ENCODE data around the gene ASB18.
A peak's percentile ranks its signal among the peaks of the same experiment; 100 is the strongest.

ASB18 gene

GRCh38 chr2:236205867-236206645 lies 58.1 kb downstream of the ASB18 start:
- no peak for DNase-seq

GRCh38 chr2:236204953-236205352 lies 59.3 kb downstream of the ASB18 start:
- no peak for DNase-seq

GRCh38 chr2:236200378-236200777 lies 63.8 kb downstream of the ASB18 start:
- no peak for DNase-seq

GRCh38 chr2:236196366-236196765 lies 67.8 kb downstream of the ASB18 start:
- no peak for DNase-seq

- DNase-seq, result no peak
These were observed 68.5 kb downstream of the ASB18 start for GRCh38 chr2:236195726-236196125.

- DNase-seq, result no peak
These were observed 69.4 kb downstream of the ASB18 start for GRCh38 chr2:236194786-236195185.

- no peak for DNase-seq
These were observed 71.2 kb downstream of the ASB18 start for GRCh38 chr2:236193026-236193425.

GRCh38 chr2:236190674-236191073 lies 73.5 kb downstream of the ASB18 start:
- no peak for DNase-seq

GRCh38 chr2:236184701-236185100 lies 79.5 kb downstream of the ASB18 start:
- no peak for DNase-seq

- DNase-seq, result peak in 1 of 2 experiments; percentile 23
These were observed 83.3 kb downstream of the ASB18 start for GRCh38 chr2:236180831-236181453.

GRCh38 chr2:236180076-236180816 lies 84.0 kb downstream of the ASB18 start:
- DNase-seq, result no peak

GRCh38 chr2:236179236-236180075 lies 84.8 kb downstream of the ASB18 start:
- no peak for DNase-seq

- DNase-seq, result no peak
These were observed 85.3 kb downstream of the ASB18 start for GRCh38 chr2:236178890-236179235.

- peak in 1 of 2 experiments; percentile 34 for DNase-seq
These were observed 86.0 kb downstream of the ASB18 start for GRCh38 chr2:236177967-236178889.

- no peak for DNase-seq
These were observed 86.6 kb downstream of the ASB18 start for GRCh38 chr2:236177604-236177966.

- DNase-seq, result no peak
These were observed 87.3 kb downstream of the ASB18 start for GRCh38 chr2:236176951-236177350.

- no peak for DNase-seq
These were observed 87.8 kb downstream of the ASB18 start for GRCh38 chr2:236176417-236176816.

GRCh38 chr2:236175548-236176150 lies 88.6 kb downstream of the ASB18 start:
- DNase-seq, result no peak

GRCh38 chr2:236173729-236174607 lies 90.2 kb downstream of the ASB18 start:
- no peak for DNase-seq

- no peak for DNase-seq
These were observed 91.0 kb downstream of the ASB18 start for GRCh38 chr2:236173036-236173728.

Measured in stimulated activated CD4-positive, alpha-beta T cell treated with anti-CD3 and anti-CD28 coated beads, Interleukin-4, amount 100 ng/mL, for 4 hours (primary cell).